Measurements from ENCODE around the gene ELFN2. TPM values are rescaled to one million over a fixed set of nuclear protein-coding genes. Genes with fewer than 3 reads are reported as not detected.

ELFN2 gene
- total RNA-seq, 2 experiments from 2014 or later, result 0.26 to 0.47 TPM

DNA sequence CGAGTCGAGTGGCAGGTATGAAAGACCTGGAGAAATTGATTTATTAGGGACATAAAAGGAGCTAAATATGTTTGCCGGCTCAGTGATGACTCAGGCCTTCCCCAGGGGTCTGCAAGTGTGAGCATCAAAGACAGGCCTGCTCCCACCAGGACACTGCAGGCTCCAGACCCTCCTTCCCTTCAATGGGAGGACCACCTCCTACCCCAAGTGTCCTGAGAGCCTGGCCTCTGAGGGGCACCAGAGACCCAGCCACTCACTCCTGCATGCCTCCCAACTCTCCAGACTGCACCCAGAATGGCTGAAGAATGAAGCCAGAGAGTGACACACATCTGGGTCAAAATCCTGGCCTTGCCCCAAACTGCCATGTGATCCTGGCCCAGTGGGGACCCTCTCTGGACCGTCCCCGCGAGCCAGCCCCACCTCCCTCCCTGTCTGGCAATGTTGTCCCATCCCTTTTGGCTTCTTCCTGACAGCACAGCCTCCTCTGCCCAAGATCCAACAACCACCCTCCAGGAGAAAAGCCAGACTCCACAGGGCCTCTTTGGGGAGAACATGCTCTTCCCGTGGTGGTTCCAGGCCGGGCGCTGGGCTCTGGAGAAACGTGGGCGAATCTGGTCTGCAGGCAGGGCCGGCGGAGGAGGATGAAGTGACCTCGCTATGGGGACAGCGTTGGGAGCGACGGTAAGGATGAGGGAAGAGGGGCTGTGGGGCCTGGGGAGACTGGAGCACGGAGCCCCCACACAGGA is 108.7 kb downstream of the ELFN2 start:
- Mint-ChIP-seq H3K27me3 (peaks cover 23% of the 10 kb centered on the region), H3K27ac (no peak overlapping the region), H3K4me3 (no peak overlapping the region), H3K36me3 (peaks cover 3% of the 10 kb centered on the region), H3K4me1 (peaks cover 21% of the 10 kb centered on the region), H3K9me3 (no peaks in the 10 kb centered on the region)
- ATAC-seq (ENCODE audit: low read depth) (no peak), DNase-seq (no peak)
- POLR2A ChIA-PET, result interaction anchor here (1.2 kb wide), 1 partner anchor 18 kb away, joined by 4 read pairs; no protein-coding TSS in a partner anchor

Other genes with a start within 250 kb of the ELFN2 start
- gene C1QTNF6, start 239.2 kb downstream of the ELFN2 start, total RNA-seq, result 10 to 100 TPM; 15.2 to 15.7 TPM
- 10 to 100 TPM; 10.1 to 11.3 TPM for gene SSTR3, start 215.0 kb downstream of the ELFN2 start, total RNA-seq
- 1,000 to 10,000 TPM in 1 of 2 experiments, 100 to 1,000 TPM in 1; 963 to 1,011 TPM for gene RAC2, start 183.2 kb downstream of the ELFN2 start, total RNA-seq
- 100 to 1,000 TPM; 149 to 157 TPM for gene CYTH4, start 145.0 kb downstream of the ELFN2 start, total RNA-seq
- 100 to 1,000 TPM; 207 to 211 TPM for gene MFNG, start 58.9 kb upstream of the ELFN2 start, total RNA-seq
- gene CARD10, start 91.9 kb upstream of the ELFN2 start, total RNA-seq, result under 1 TPM; 0.30 to 0.31 TPM
- under 1 TPM in 1 of 2 experiments, not detected in 1; 0.31 TPM for gene CDC42EP1, start 133.0 kb upstream of the ELFN2 start, total RNA-seq
- not detected for gene LGALS2, start 152.6 kb upstream of the ELFN2 start, total RNA-seq
- 10 to 100 TPM; 75.3 to 79.5 TPM for gene GGA1, start 181.4 kb upstream of the ELFN2 start, total RNA-seq
- gene SH3BP1, start 212.2 kb upstream of the ELFN2 start, total RNA-seq, result 100 to 1,000 TPM; 157 to 169 TPM
- gene PDXP, start 231.2 kb upstream of the ELFN2 start, total RNA-seq, result 10 to 100 TPM; 16.4 to 16.6 TPM
- gene LGALS1, start 248.2 kb upstream of the ELFN2 start, total RNA-seq, result 1,000 to 10,000 TPM; 1,082 to 1,187 TPM

All from activated naive CD8-positive, alpha-beta T cell treated with anti-CD3 and anti-CD28 coated beads, Interleukin-2, amount 10 ng/mL, durations not matched to agents 7 days and 5 days (primary cell).